Keratinocyte (primary cell): Measurements from ENCODE around the gene SYNJ1. TPM values are rescaled to one million over a fixed set of nuclear protein-coding genes. Genes with fewer than 3 reads are reported as not detected.

Experiments used
- DNase-seq: peaks from one replicate; pipeline ENCODE4 v3.0.0-alpha.2; 2011; ENCODE audit warnings: low read depth, missing footprints, low spot score
- FAIRE-seq: peaks from 2 replicates; lab custom pipeline; 2011; peaks lifted over from hg19 to GRCh38; lab: Jason Lieb, UNC
- H2AFZ ChIP-seq: 2 replicates; pipeline ENCODE4 v1.6.0; 2012; ENCODE audit warnings: low read length, control low read depth, inconsistent platforms; ENCODE audit not compliant: control insufficient read depth
- H3K27ac ChIP-seq: 2 replicates; pipeline ENCODE4 v1.5.1; 2011; ENCODE audit warnings: low read length; ENCODE audit not compliant: control insufficient read depth, insufficient read depth
- H3K27me3 ChIP-seq: 3 replicates; pipeline ENCODE4 v1.6.0; 2011; ENCODE audit warnings: low read length; ENCODE audit not compliant: control insufficient read depth, insufficient read depth; ENCODE audit errors: extremely low read depth
- H3K36me3 ChIP-seq, 2 experiments: 2 replicates in 1 of 2; 3 replicates in 1 of 2; pipeline ENCODE4 v1.5.1; 2011; ENCODE audit warnings: low read length in 2 of 2, mild to moderate bottlenecking in 1 of 2; ENCODE audit not compliant: control insufficient read depth in 2 of 2, insufficient read depth in 2 of 2; ENCODE audit errors: extremely low read depth in 1 of 2
- H3K4me1 ChIP-seq: 3 replicates; pipeline ENCODE4 v1.5.1; 2011; ENCODE audit warnings: low read length; ENCODE audit not compliant: control insufficient read depth, insufficient read depth; ENCODE audit errors: extremely low read depth
- H3K4me2 ChIP-seq: 3 replicates; pipeline ENCODE4 v1.6.0; 2011; ENCODE audit warnings: low read depth, low read length; ENCODE audit not compliant: control insufficient read depth, insufficient read depth; ENCODE audit errors: extremely low read depth
- H3K4me3 ChIP-seq, 3 experiments: fragments of 200-600 bp in 1 of 3; sonication (generic) in 1 of 3; 2 replicates in 2 of 3; 3 replicates in 1 of 3; pipeline ENCODE4 v1.5.1; 2011 to 2016; ENCODE audit warnings: low read length in 3 of 3, mild to moderate bottlenecking in 3 of 3, control low read depth in 2 of 3, inconsistent platforms in 1 of 3, low read depth in 1 of 3, mixed read lengths in 1 of 3, mixed run types in 1 of 3, moderate library complexity in 1 of 3; ENCODE audit not compliant: control insufficient read depth in 2 of 3, insufficient read depth in 2 of 3; ENCODE audit errors: extremely low read depth in 1 of 3
- H3K79me2 ChIP-seq: 2 replicates; pipeline ENCODE4 v1.6.0; 2012; ENCODE audit warnings: low read length; ENCODE audit not compliant: control insufficient read depth, insufficient read depth
- H3K9ac ChIP-seq: 3 replicates; pipeline ENCODE4 v1.6.0; 2011; ENCODE audit warnings: low read length; ENCODE audit not compliant: control insufficient read depth, insufficient read depth; ENCODE audit errors: extremely low read depth
- H3K9me1 ChIP-seq: 3 replicates; pipeline ENCODE4 v1.6.0; 2011; ENCODE audit warnings: low read length; ENCODE audit not compliant: control insufficient read depth, insufficient read depth; ENCODE audit errors: extremely low read depth
- H3K9me3 ChIP-seq: 2 replicates; pipeline ENCODE4 v1.5.1; 2012; ENCODE audit warnings: low read depth, low read length; ENCODE audit not compliant: control insufficient read depth
- H4K20me1 ChIP-seq: 3 replicates; pipeline ENCODE4 v1.6.0; 2011; ENCODE audit warnings: low read length; ENCODE audit not compliant: control insufficient read depth, insufficient read depth; ENCODE audit errors: extremely low read depth
- EZH2 ChIP-seq: IDR thresholded peaks from one replicate; pipeline ENCODE4 v1.6.1; 2012; ENCODE audit warnings: inconsistent platforms, mild to moderate bottlenecking, low read length, moderate library complexity
- dilution Hi-C: fragments of 300-500 bp; cut with MboI; formaldehyde crosslinking; loops from one replicate; pipeline ENCODE4 v1.7.0; 2020; ENCODE audit warnings: low sequenced_read_pairs; ENCODE audit not compliant: extremely low pct_ligation_motif_present
- polyA plus RNA-seq, 5 experiments: library from polyadenylated mRNA; depleted of rRNA in 3 of 5; stranded (reverse) in 3 of 5; stranded (forward) in 1 of 5; unstranded in 1 of 5; fragments of >200 nt; gene quantifications; 1 replicate in 1 of 5; 2 replicates in 3 of 5; 3 replicates in 1 of 5; pipeline versions ENCODE4 v1.2.1 to v1.2.3, GENCODE V29; 2011 to 2012; ENCODE audit warnings: missing spikeins in 2 of 5, low read depth in 1 of 5, low replicate concordance in 1 of 5
- TF ChIP-seq, protein P1 (sequence below), 3 experiments: IDR thresholded peaks in 1 of 3; conservative IDR thresholded peaks in 1 of 3; optimal IDR thresholded peaks in 1 of 3; 2 replicates in 2 of 3; 3 replicates in 1 of 3; pipeline versions ENCODE3 to v1.5.1; 2011; ENCODE audit warnings: low read length in 3 of 3, mild to moderate bottlenecking in 3 of 3, moderate library complexity in 2 of 3, control low read depth in 1 of 3, inconsistent platforms in 1 of 3; ENCODE audit not compliant: insufficient read depth in 2 of 3; ENCODE audit errors: extremely low read depth in 1 of 3

The SYNJ1 gene
- polyA plus RNA-seq, 1 donor (not counting 4 experiments of a cell fraction or from before 2014, with no cell fraction given) = 4.9 TPM

DNA sequence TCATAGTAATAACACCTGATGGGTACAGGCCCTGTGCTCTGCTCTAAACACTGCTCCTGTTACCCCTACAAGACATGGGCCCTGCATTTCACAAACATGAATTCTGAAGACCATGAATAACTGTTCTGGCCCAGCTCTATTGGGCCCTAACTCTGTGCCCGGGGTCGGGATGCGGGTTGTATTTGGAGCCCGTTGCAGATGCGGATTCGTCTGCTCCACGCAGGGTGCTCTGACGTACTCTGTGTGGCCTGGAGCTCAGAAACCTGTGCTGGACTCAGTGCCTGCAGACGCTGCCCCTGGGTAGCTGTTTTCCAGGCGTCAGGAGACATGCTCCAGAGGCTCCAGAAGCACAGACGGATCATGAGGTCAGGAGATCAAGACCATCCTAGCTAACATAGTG is 132.4 kb downstream of the SYNJ1 start:
- no peak overlapping the region for H3K4me2 ChIP-seq
- peaks cover 24% of the 10 kb centered on the region for H3K4me1 ChIP-seq
- H3K27ac ChIP-seq = no peak overlapping the region
- no peak overlapping the region for H3K9ac ChIP-seq
- TF ChIP-seq, protein P1, sequence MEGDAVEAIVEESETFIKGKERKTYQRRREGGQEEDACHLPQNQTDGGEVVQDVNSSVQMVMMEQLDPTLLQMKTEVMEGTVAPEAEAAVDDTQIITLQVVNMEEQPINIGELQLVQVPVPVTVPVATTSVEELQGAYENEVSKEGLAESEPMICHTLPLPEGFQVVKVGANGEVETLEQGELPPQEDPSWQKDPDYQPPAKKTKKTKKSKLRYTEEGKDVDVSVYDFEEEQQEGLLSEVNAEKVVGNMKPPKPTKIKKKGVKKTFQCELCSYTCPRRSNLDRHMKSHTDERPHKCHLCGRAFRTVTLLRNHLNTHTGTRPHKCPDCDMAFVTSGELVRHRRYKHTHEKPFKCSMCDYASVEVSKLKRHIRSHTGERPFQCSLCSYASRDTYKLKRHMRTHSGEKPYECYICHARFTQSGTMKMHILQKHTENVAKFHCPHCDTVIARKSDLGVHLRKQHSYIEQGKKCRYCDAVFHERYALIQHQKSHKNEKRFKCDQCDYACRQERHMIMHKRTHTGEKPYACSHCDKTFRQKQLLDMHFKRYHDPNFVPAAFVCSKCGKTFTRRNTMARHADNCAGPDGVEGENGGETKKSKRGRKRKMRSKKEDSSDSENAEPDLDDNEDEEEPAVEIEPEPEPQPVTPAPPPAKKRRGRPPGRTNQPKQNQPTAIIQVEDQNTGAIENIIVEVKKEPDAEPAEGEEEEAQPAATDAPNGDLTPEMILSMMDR (optimal IDR thresholded peaks at IDR 0.05 in 1 of 3, IDR thresholded peaks at IDR 0.05 in 1 of 3, conservative IDR thresholded peaks at IDR 0.05 in 1 of 3; ENCODE audit: extremely low read depth in 1 of 3, insufficient read depth in 2 of 3, low read length in 3 of 3) = no peak
- no peak for TF ChIP-seq EZH2
- FAIRE-seq = no peak
- H2AFZ ChIP-seq = no peak overlapping the region
- H3K9me3 ChIP-seq = no peaks in the 10 kb centered on the region
- H4K20me1 ChIP-seq = no peaks in the 10 kb centered on the region
- DNase-seq = no peak
- dilution Hi-C loops = no loop called here
- no peaks in the 10 kb centered on the region for H3K9me1 ChIP-seq
- H3K36me3 ChIP-seq = peaks cover 5 to 7% of the 10 kb centered on the region in 2 experiments
- no peak overlapping the region for H3K4me3 ChIP-seq
- H3K27me3 ChIP-seq = no peaks in the 10 kb centered on the region
- H3K79me2 ChIP-seq = no peaks in the 10 kb centered on the region

DNA sequence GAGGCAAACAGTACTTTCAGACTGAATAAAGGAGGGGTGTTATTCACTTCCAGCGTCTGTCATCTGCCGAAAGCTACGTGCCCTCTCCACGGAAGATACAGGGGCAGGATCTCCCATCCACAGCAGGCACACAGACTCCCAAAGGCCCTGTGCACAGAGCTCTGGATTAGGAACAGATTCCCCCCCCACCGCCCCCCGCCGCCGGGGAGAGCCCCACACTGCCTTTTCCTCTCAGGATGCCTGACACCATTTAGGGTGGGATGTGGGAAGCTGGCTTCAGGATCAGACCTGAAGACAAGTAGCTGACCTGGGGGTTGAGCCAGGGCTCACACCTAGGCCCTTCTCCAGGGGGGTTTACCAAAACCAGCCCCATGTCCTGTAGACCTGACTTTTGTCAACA is 134.1 kb downstream of the SYNJ1 start:
- no peak overlapping the region for H3K9ac ChIP-seq
- H3K9me3 ChIP-seq = no peaks in the 10 kb centered on the region
- H3K36me3 ChIP-seq = no peaks in the 10 kb centered on the region
- no peak overlapping the region for H3K4me3 ChIP-seq
- H2AFZ ChIP-seq = no peak overlapping the region
- FAIRE-seq (no peak), DNase-seq (no peak)
- H3K79me2 ChIP-seq = no peaks in the 10 kb centered on the region
- H4K20me1 ChIP-seq = no peaks in the 10 kb centered on the region
- H3K9me1 ChIP-seq = no peaks in the 10 kb centered on the region
- no peak overlapping the region for H3K4me2 ChIP-seq
- no peaks in the 10 kb centered on the region for H3K27me3 ChIP-seq
- H3K4me1 ChIP-seq = peaks cover 12% of the 10 kb centered on the region
- TF ChIP-seq EZH2 = no peak
- TF ChIP-seq, protein P1 (optimal IDR thresholded peaks at IDR 0.05 in 1 of 3, IDR thresholded peaks at IDR 0.05 in 1 of 3, conservative IDR thresholded peaks at IDR 0.05 in 1 of 3; ENCODE audit: extremely low read depth in 1 of 3, insufficient read depth in 2 of 3, low read length in 3 of 3) = no peak
- H3K27ac ChIP-seq = no peak overlapping the region
- dilution Hi-C loops = no loop called here
